CD14-positive monocyte (primary cell): ENCODE measurements around the gene AURKA. TPM values are rescaled to one million over a fixed set of nuclear protein-coding genes. Genes with fewer than 3 reads are reported as not detected.
A peak's percentile ranks its signal among the peaks of the same experiment; 100 is the strongest.

ENCODE experiments used
- DNase-seq, 3 donors: peaks; one replicate each; pipeline ENCODE4 v3.0.0-alpha.2; 2011 to 2022
- H2AFZ ChIP-seq: 2 replicates; pipeline ENCODE4 v1.6.0; 2012; ENCODE audit warnings: mild to moderate bottlenecking, low read depth, low read length, inconsistent platforms; ENCODE audit not compliant: insufficient read depth, poor library complexity, severe bottlenecking
- H3K27ac ChIP-seq, 2 donors: 1 replicate in 1 of 2; 2 replicates in 1 of 2; pipeline ENCODE4 v1.5.1; 2012 to 2013; ENCODE audit warnings: low read length in 2 of 2, control low read depth in 1 of 2, inconsistent platforms in 1 of 2, low read depth in 1 of 2, mild to moderate bottlenecking in 1 of 2
- H3K27me3 ChIP-seq, 2 donors: one replicate each; pipeline versions ENCODE4 v1.6.0 to v1.6.1; 2011 to 2013; ENCODE audit warnings: low read length in 2 of 2; ENCODE audit not compliant: control insufficient read depth in 2 of 2, insufficient read depth in 2 of 2
- H3K36me3 ChIP-seq, 2 donors: replicated peaks in 1 of 2; 1 replicate in 1 of 2; 2 replicates in 1 of 2; pipeline versions ENCODE4 v1.5.1 to v1.6.1; 2012 to 2013; ENCODE audit warnings: low read length in 2 of 2, control low read depth in 1 of 2, inconsistent platforms in 1 of 2, mild to moderate bottlenecking in 1 of 2; ENCODE audit not compliant: insufficient read depth in 2 of 2, control insufficient read depth in 1 of 2
- H3K4me1 ChIP-seq, 2 donors: 1 replicate in 1 of 2; 2 replicates in 1 of 2; pipeline versions ENCODE4 v1.5.1 to v1.6.1; 2012 to 2013; ENCODE audit warnings: low read length in 2 of 2, control low read depth in 1 of 2, inconsistent platforms in 1 of 2, mild to moderate bottlenecking in 1 of 2, moderate library complexity in 1 of 2; ENCODE audit not compliant: insufficient read depth in 2 of 2, control insufficient read depth in 1 of 2
- H3K4me2 ChIP-seq: replicated peaks from 2 replicates; pipeline ENCODE3; 2012; ENCODE audit warnings: low read length, moderate library complexity, mild to moderate bottlenecking; ENCODE audit not compliant: poor library complexity, severe bottlenecking; ENCODE audit errors: extremely low read depth
- H3K4me3 ChIP-seq, 3 experiments: fragments of 200-600 bp in 1 of 3; sonication (generic) in 1 of 3; replicated peaks in 1 of 3; 1 replicate in 2 of 3; 2 replicates in 1 of 3; pipeline ENCODE4 v1.5.1; 2011 to 2013; ENCODE audit warnings: low read length in 3 of 3, mild to moderate bottlenecking in 3 of 3, control low read depth in 2 of 3, low read depth in 2 of 3, inconsistent platforms in 1 of 3, moderate library complexity in 1 of 3
- H3K79me2 ChIP-seq: 2 replicates; pipeline ENCODE4 v1.6.0; 2012; ENCODE audit warnings: mild to moderate bottlenecking, control low read depth, inconsistent platforms, low read length, moderate library complexity; ENCODE audit not compliant: insufficient read depth
- H3K9ac ChIP-seq: 2 replicates; pipeline ENCODE4 v1.6.0; 2017; ENCODE audit warnings: low read length, mild to moderate bottlenecking; ENCODE audit not compliant: insufficient read depth, poor library complexity, severe bottlenecking
- H3K9me3 ChIP-seq, 2 donors: replicated peaks in 1 of 2; 1 replicate in 1 of 2; 2 replicates in 1 of 2; pipeline versions ENCODE4 v1.5.1 to v1.6.1; 2012 to 2013; ENCODE audit warnings: low read length in 2 of 2, control low read depth in 1 of 2; ENCODE audit not compliant: control insufficient read depth in 1 of 2, insufficient read depth in 1 of 2
- H4K20me1 ChIP-seq: 2 replicates; pipeline ENCODE4 v1.6.0; 2012; ENCODE audit warnings: mild to moderate bottlenecking, low read length, control low read depth, moderate library complexity; ENCODE audit not compliant: insufficient read depth
- H3K27ac Mint-ChIP-seq, 7 donors: one replicate each; pipeline ENCODE4 v1.8.0; 2020; ENCODE audit warnings: mild to moderate bottlenecking in 7 of 7, mixed read lengths in 7 of 7, moderate library complexity in 6 of 7, inconsistent platforms in 2 of 7
- H3K27me3 Mint-ChIP-seq, 3 donors: one replicate each; pipeline ENCODE4 v1.8.0; 2021 to 2022; ENCODE audit warnings: low read depth in 3 of 3, mild to moderate bottlenecking in 3 of 3, mixed read lengths in 3 of 3, moderate library complexity in 3 of 3, inconsistent platforms in 1 of 3
- H3K36me3 Mint-ChIP-seq, 2 donors: one replicate each; pipeline ENCODE4 v1.8.0; 2020; ENCODE audit warnings: mixed read lengths in 2 of 2, inconsistent platforms in 1 of 2, mild to moderate bottlenecking in 1 of 2
- H3K4me1 Mint-ChIP-seq: one replicate; pipeline ENCODE4 v1.8.0; 2020; ENCODE audit warnings: mild to moderate bottlenecking, mixed read lengths
- H3K4me3 Mint-ChIP-seq, 2 donors: one replicate each; pipeline ENCODE4 v1.8.0; 2020; ENCODE audit warnings: mild to moderate bottlenecking in 2 of 2, mixed read lengths in 2 of 2, moderate library complexity in 1 of 2
- H3K9me3 Mint-ChIP-seq, 7 donors: one replicate each; pipeline ENCODE4 v1.8.0; 2020 to 2022; ENCODE audit warnings: mixed read lengths in 7 of 7, mild to moderate bottlenecking in 6 of 7, moderate library complexity in 6 of 7, inconsistent platforms in 2 of 7
- WGBS: methylation state at CpG from one replicate; pipeline ENCODE4 v1.1.5; 2013; ENCODE audit warnings: missing lambda C conversion rate; ENCODE audit not compliant: insufficient coverage; 5-methylcytosine and 5-hydroxymethylcytosine counted together
- intact Hi-C, 2 donors: fragments of 100-400 bp; cut with micrococcal nuclease; formaldehyde crosslinking; loops; one replicate each; pipeline versions ENCODE4 v1.15.0 to v1.15.1; 2023
- polyA plus RNA-seq, 3 donors: library from polyadenylated mRNA; depleted of rRNA in 1 of 3; unstranded in 2 of 3; stranded (reverse) in 1 of 3; fragments of 300-500 nt in 2 of 3; fragments of >200 nt in 1 of 3; fragmentation: Illumina TruSeq in 2 of 3; gene quantifications; 1 replicate in 2 of 3; 2 replicates in 1 of 3; pipeline ENCODE4 v1.2.3, GENCODE V29; 2012 to 2021
- TF ChIP-seq, protein P1 (sequence below): fragments of 200-600 bp; IDR thresholded peaks from one replicate; pipeline ENCODE4 v1.8.0; 2022; ENCODE audit warnings: antibody characterized with exemption, mild to moderate bottlenecking

The AURKA gene
- polyA plus RNA-seq, 3 donors: 1.4 to 1.7 (median 1.5) TPM

DNA sequence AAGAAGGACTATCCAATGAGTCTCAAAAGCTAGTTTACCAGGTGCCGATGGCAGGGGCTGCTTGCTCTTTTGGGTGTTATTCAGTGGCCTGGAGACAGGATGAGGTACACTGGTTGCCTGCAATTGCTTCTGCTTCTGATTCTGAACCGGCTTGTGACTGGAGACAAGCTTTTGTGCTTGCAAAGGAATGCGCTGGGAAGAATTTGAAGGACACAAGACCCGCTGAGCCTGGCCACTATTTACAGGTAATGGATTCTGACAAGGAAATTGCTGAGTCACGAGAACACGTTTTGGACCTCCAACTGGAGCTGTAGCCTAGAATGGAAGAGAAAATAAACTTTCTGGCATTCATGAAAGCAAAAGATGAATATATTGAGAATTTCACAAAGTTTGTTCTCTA is 5.8 kb downstream of the AURKA start:
- no peak overlapping the region for H2AFZ ChIP-seq
- H3K79me2 ChIP-seq: peaks cover 97% of the 10 kb centered on the region
- Mint-ChIP-seq H3K4me3 (no peak overlapping the region), H3K36me3 (peaks cover 61 to 76% of the 10 kb centered on the region in 2 donors), H3K27me3 (peaks cover 0 to 3% (median 0%) of the 10 kb centered on the region in 3 donors), H3K27ac (peak overlapping the region in 4 of 7 donors; percentile 15 to 79 (median 31)), H3K9me3 (no peaks in the 10 kb centered on the region), H3K4me1 (peaks cover 12% of the 10 kb centered on the region)
- TF ChIP-seq, protein P1, sequence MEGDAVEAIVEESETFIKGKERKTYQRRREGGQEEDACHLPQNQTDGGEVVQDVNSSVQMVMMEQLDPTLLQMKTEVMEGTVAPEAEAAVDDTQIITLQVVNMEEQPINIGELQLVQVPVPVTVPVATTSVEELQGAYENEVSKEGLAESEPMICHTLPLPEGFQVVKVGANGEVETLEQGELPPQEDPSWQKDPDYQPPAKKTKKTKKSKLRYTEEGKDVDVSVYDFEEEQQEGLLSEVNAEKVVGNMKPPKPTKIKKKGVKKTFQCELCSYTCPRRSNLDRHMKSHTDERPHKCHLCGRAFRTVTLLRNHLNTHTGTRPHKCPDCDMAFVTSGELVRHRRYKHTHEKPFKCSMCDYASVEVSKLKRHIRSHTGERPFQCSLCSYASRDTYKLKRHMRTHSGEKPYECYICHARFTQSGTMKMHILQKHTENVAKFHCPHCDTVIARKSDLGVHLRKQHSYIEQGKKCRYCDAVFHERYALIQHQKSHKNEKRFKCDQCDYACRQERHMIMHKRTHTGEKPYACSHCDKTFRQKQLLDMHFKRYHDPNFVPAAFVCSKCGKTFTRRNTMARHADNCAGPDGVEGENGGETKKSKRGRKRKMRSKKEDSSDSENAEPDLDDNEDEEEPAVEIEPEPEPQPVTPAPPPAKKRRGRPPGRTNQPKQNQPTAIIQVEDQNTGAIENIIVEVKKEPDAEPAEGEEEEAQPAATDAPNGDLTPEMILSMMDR: no peak
- H3K27ac ChIP-seq: peak overlapping the region in 1 of 2 donors; percentile 5
- no peak overlapping the region for H3K9ac ChIP-seq
- peaks cover 37 to 90% of the 10 kb centered on the region in 2 donors for H3K36me3 ChIP-seq
- intact Hi-C loops: no loop called here
- no peak overlapping the region for H3K4me3 ChIP-seq
- H3K4me1 ChIP-seq: peaks cover 6 to 7% of the 10 kb centered on the region in 2 donors
- WGBS: 100% methylated on average over 1 of the region's 6 CpGs
- H4K20me1 ChIP-seq: no peaks in the 10 kb centered on the region
- no peak overlapping the region for H3K4me2 ChIP-seq
- no peaks in the 10 kb centered on the region for H3K9me3 ChIP-seq
- no peak for DNase-seq
- H3K27me3 ChIP-seq: no peaks in the 10 kb centered on the region

DNA sequence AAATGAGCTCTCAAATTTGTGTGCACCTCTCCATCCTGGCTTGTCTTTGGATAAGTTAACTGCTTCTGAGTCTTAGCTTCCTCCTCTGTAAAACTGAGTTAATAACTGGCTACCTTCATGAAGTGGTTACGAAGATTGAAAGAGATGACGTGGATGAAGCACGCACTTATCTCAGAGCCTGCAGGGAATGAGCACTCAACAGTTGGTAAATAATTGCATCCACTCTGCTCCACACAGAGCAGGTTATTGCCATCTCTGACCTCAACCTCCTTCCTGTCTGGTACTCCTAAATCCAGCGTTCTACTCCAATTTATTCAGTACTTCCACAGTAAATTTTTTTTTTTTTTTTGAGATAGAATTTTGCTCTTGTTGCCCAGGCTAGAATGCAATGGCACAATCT is 6.9 kb downstream of the AURKA start:
- intact Hi-C loops: no loop called here
- no peaks in the 10 kb centered on the region for H3K27me3 ChIP-seq
- no peak overlapping the region for H2AFZ ChIP-seq
- TF ChIP-seq, protein P1: no peak
- no peaks in the 10 kb centered on the region for H3K9me3 ChIP-seq
- H3K4me2 ChIP-seq: no peak overlapping the region
- WGBS: 100% methylated on average over 2 of the region's 4 CpGs
- H4K20me1 ChIP-seq: no peaks in the 10 kb centered on the region
- peaks cover 10% of the 10 kb centered on the region for H3K4me1 Mint-ChIP-seq
- no peak overlapping the region for H3K4me3 ChIP-seq
- H3K9me3 Mint-ChIP-seq: no peaks in the 10 kb centered on the region
- H3K36me3 Mint-ChIP-seq: peaks cover 63 to 79% of the 10 kb centered on the region in 2 donors
- H3K4me1 ChIP-seq: no peaks in the 10 kb centered on the region
- peaks cover 97% of the 10 kb centered on the region for H3K79me2 ChIP-seq
- no peak overlapping the region for H3K9ac ChIP-seq
- peak overlapping the region in 3 of 7 donors; percentile 25 to 80 (median 65) for H3K27ac Mint-ChIP-seq
- no peak for DNase-seq
- H3K27me3 Mint-ChIP-seq: peaks cover 0 to 3% (median 0%) of the 10 kb centered on the region in 3 donors
- H3K27ac ChIP-seq: no peak overlapping the region
- H3K4me3 Mint-ChIP-seq: no peak overlapping the region
- H3K36me3 ChIP-seq: peaks cover 37 to 91% of the 10 kb centered on the region in 2 donors
